Transverse colon (tissue), 4 donors: ENCODE results near the gene IER5L. TPM values are rescaled to one million over a fixed set of nuclear protein-coding genes. Genes with fewer than 3 reads are reported as not detected.
"Not testable (repeated sequence)": the region's sequence is repeated elsewhere in the genome, so short reads cannot be mapped to it uniquely, and the experiment has no call there.

Source experiments
- DNase-seq: peaks from one replicate; pipeline ENCODE4 v3.0.0-alpha.2; 2019
- H3K27ac ChIP-seq, 4 donors: fragments of 200-600 bp; sonication (generic); 2 replicates each; pipeline ENCODE4 v1.5.1; 2016 to 2018; ENCODE audit warnings: inconsistent platforms in 4 of 4
- H3K27me3 ChIP-seq: fragments of 200-600 bp; sonication (generic); 2 replicates; pipeline ENCODE4 v1.5.1; 2017; ENCODE audit warnings: inconsistent platforms
- H3K36me3 ChIP-seq, 4 donors: fragments of 200-600 bp; sonication (generic); 2 replicates each; pipeline ENCODE4 v1.5.1; 2017 to 2019; ENCODE audit warnings: inconsistent platforms in 4 of 4
- H3K4me1 ChIP-seq, 4 donors: fragments of 200-600 bp; sonication (generic); 2 replicates each; pipeline ENCODE4 v1.5.1; 2017 to 2020; ENCODE audit warnings: inconsistent platforms in 4 of 4
- H3K4me3 ChIP-seq, 4 donors: fragments of 200-600 bp; sonication (generic); 1 replicate in 1 of 4; 2 replicates in 3 of 4; pipeline versions ENCODE4 v1.5.1 to v1.6.1; 2017 to 2019; ENCODE audit warnings: inconsistent platforms in 4 of 4
- H3K9me3 ChIP-seq, 2 donors: fragments of 200-600 bp; sonication (generic); 2 replicates each; pipeline ENCODE4 v1.5.1; 2017 to 2019; ENCODE audit warnings: inconsistent platforms in 2 of 2
- CTCF ChIP-seq, 5 experiments: fragments of 200-600 bp in 3 of 5; fragments of 450-650 bp in 2 of 5; sonication (generic) in 3 of 5; IDR thresholded peaks; 1 replicate in 2 of 5; 2 replicates in 3 of 5; pipeline ENCODE4 v1.5.1; 2016 to 2017; ENCODE audit warnings: antibody characterized with exemption in 5 of 5, inconsistent platforms in 3 of 5, mild to moderate bottlenecking in 2 of 5, moderate library complexity in 1 of 5
- EP300 ChIP-seq: sonication (generic); formaldehyde crosslinking; IDR thresholded peaks from one replicate; pipeline ENCODE4 v1.6.1; 2017; ENCODE audit warnings: antibody characterized with exemption, low read depth
- POLR2A ChIP-seq: fragments of 450-650 bp; IDR thresholded peaks from one replicate; pipeline ENCODE4 v1.6.1; 2016; ENCODE audit warnings: antibody characterized with exemption, mild to moderate bottlenecking, moderate library complexity
- POLR2AphosphoS5 ChIP-seq, 3 donors: sonication (generic); formaldehyde crosslinking; IDR thresholded peaks; one replicate each; pipeline ENCODE4 v1.6.1; 2016; ENCODE audit warnings: antibody characterized with exemption in 3 of 3
- WGBS, 2 donors: methylation state at CpG; one replicate each; pipeline ENCODE4 v1.1.5; 2018; ENCODE audit warnings: low coverage in 1 of 2; 5-methylcytosine and 5-hydroxymethylcytosine counted together
- in situ Hi-C, 4 donors: fragments of 200-750 bp; cut with MboI; loops; one replicate each; pipeline versions ENCODE4 v1.15.0 to v1.15.1; 2017; ENCODE audit warnings: low sequenced_read_pairs in 3 of 4, low pct_ligation_motif_present in 1 of 4, low pct_unique_long_range_greater_than_20kb in 1 of 4
- intact Hi-C: fragments of 100-400 bp; cut with DNase I; formaldehyde crosslinking; loops from one replicate; pipeline ENCODE4 v1.15.1; 2023; ENCODE audit warnings: low total_unique reads
- total RNA-seq, 4 donors: library from RNA; depleted of rRNA; stranded (reverse); fragments of >200 nt; gene quantifications; one replicate each; pipeline ENCODE4 v1.1.0, GENCODE V29; 2016

IER5L gene
- total RNA-seq, 4 donors from 2014 or later, result 1.8 to 6.5 (median 5.2) TPM

GRCh38 chr9:129191234-129191633 lies 13.2 kb upstream of the IER5L start:
- Histone ChIP-seq H3K9me3 (no peaks in the 10 kb centered on the region), H3K27ac (no peak overlapping the region), H3K4me1 (no peaks in the 10 kb centered on the region), H3K27me3 (peaks cover 10% of the 10 kb centered on the region), H3K4me3 (no peak overlapping the region), H3K36me3 (no peaks in the 10 kb centered on the region)
- no peak for TF ChIP-seq POLR2A
- TF ChIP-seq EP300, result no peak
- no peak for TF ChIP-seq POLR2AphosphoS5 (IDR thresholded peaks at IDR 0.05)
- no peak for TF ChIP-seq CTCF (IDR thresholded peaks at IDR 0.05)
- WGBS, 2 donors, result 87 to 93% methylated on average over 3 to 7 of the region's 7 CpGs
- intact Hi-C loops, result no loop called here
- in situ Hi-C loops, result no loop called here
- no peak for DNase-seq

DNA sequence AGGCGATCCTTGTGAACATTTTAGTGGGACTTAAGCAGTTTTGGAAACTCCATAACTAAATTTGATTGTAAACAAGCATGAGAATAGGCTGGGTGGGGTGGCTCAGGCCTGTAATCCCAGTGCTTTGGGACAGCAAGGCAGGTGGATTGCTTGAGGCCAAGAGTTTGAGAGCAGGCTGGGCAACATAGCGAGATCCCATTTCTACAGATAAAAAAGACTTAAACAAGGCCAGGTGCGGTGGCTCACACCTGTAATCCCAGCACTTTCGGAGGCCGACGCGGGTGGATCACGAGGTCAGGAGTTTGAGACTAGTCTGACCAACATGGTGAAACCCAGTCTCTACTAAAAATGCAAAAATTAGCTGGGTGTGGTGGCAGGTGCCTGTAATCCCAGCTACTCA lies 11.9 kb upstream of the IER5L start:
- DNase-seq, H3K9me3 ChIP-seq, H3K4me1 ChIP-seq, intact Hi-C loops, H3K36me3 ChIP-seq, in situ Hi-C loops, H3K27me3 ChIP-seq, H3K27ac ChIP-seq, H3K4me3 ChIP-seq: not testable (repeated sequence)
- WGBS, 2 donors, result 80 to 94% methylated on average over 3 to 8 of the region's 8 CpGs

GRCh38 chr9:129187042-129187441 lies 9.0 kb upstream of the IER5L start:
- 76% methylated on average over 1 of the region's 1 CpG; no CpG with 5 or more reads in 1 of the 2 donors for WGBS, 2 donors
- intact Hi-C loops (no loop called here), in situ Hi-C loops (no loop called here)
- no peak overlapping the region for H3K27ac ChIP-seq
- peaks cover 8 to 29% (median 17%) of the 10 kb centered on the region in 4 donors for H3K4me1 ChIP-seq
- H3K4me3 ChIP-seq, result no peak overlapping the region
- no peaks in the 10 kb centered on the region for H3K9me3 ChIP-seq
- DNase-seq, result no peak
- H3K27me3 ChIP-seq, result no peaks in the 10 kb centered on the region
- TF ChIP-seq POLR2A, result no peak
- TF ChIP-seq EP300, result no peak
- TF ChIP-seq CTCF (IDR thresholded peaks at IDR 0.05), result no peak
- no peak for TF ChIP-seq POLR2AphosphoS5 (IDR thresholded peaks at IDR 0.05)
- H3K36me3 ChIP-seq, result no peaks in the 10 kb centered on the region

DNA sequence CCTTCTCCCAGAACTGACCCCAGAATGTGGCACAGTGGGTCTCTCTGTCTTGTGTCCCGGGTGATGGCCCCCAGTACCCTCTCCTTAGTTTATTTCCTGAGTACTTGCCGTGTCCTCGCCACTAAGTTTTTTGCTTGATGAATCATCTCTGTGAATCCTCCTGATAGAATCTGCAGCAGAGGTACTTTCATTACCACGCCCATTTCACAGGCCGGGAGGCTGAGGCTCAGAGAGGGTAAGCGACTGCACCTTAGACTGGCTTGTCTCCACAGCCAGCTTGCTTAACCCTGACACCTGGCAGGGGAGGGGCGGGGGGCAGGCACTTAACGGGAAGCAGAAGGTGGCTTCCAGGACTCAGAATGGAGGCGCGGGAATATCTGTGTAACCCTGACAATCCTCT lies 7.9 kb upstream of the IER5L start:
- Histone ChIP-seq H3K4me3 (no peak overlapping the region), H3K9me3 (no peaks in the 10 kb centered on the region), H3K27me3 (no peaks in the 10 kb centered on the region), H3K4me1 (peaks cover 9 to 39% (median 21%) of the 10 kb centered on the region in 4 donors), H3K27ac (no peak overlapping the region), H3K36me3 (no peaks in the 10 kb centered on the region)
- DNase-seq, result no peak
- 68% methylated on average over 10 of the region's 10 CpGs; no CpG with 5 or more reads in 1 of the 2 donors for WGBS, 2 donors
- TF ChIP-seq CTCF (IDR thresholded peaks at IDR 0.05), result no peak
- TF ChIP-seq POLR2A, result no peak
- no peak for TF ChIP-seq EP300
- no peak for TF ChIP-seq POLR2AphosphoS5 (IDR thresholded peaks at IDR 0.05)
- in situ Hi-C loops, result no loop called here
- intact Hi-C loops, result no loop called here

DNA sequence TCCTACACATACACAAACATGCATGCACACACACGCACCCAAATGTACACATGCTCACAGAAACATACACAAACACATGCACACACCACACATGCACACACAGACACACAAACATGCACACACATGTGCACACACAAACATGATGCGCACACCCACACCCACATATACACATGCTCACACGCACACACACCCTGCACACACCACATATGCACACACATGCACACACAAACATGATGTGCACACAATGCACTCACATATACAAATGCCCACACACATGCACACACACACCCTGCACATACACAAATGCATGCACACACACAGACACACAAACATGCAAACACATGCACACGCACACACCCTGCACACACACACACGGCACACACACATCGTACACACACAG lies 7.3 kb upstream of the IER5L start:
- Histone ChIP-seq H3K27me3 (no peaks in the 10 kb centered on the region), H3K4me3 (no peak overlapping the region), H3K36me3 (no peaks in the 10 kb centered on the region), H3K4me1 (peaks cover 14 to 45% (median 27%) of the 10 kb centered on the region in 4 donors), H3K27ac (no peak overlapping the region), H3K9me3 (no peaks in the 10 kb centered on the region)
- DNase-seq, result no peak
- WGBS, 2 donors, result 91% methylated on average over 6 of the region's 6 CpGs; no CpG with 5 or more reads in 1 of the 2 donors
- TF ChIP-seq EP300 (no peak), POLR2A (no peak), POLR2AphosphoS5 (IDR thresholded peaks at IDR 0.05) (no peak), CTCF (IDR thresholded peaks at IDR 0.05) (no peak)
- intact Hi-C loops (no loop called here), in situ Hi-C loops (no loop called here)
